Measurements from ENCODE around the gene TNS3. TPM values are rescaled to one million over a fixed set of nuclear protein-coding genes. Genes with fewer than 3 reads are reported as not detected.

The TNS3 gene
- total and polyA plus RNA-seq, 2 donors (not counting 3 experiments of a cell fraction or from before 2014, with no cell fraction given): 10.4 to 45.1 TPM

GRCh38 chr7:47361236-47361635 lies 220.7 kb downstream of the TNS3 start:
- Histone ChIP-seq H3K79me2 (ENCODE audit: control insufficient read depth, insufficient read depth, low read length) (peaks cover 7% of the 10 kb centered on the region), H4K20me1 (replicated peaks; ENCODE audit: control insufficient read depth, extremely low read depth, insufficient read depth, low read length) (no peaks in the 10 kb centered on the region), H3K4me3 (replicated peaks in 1 of 3; ENCODE audit: insufficient read depth in 1 of 3, low read depth in 1 of 3, low read length in 3 of 3) (no peak overlapping the region), H3K9ac (replicated peaks; ENCODE audit: extremely low read depth, insufficient read depth, low read length) (no peak overlapping the region), H3K9me1 (replicated peaks; ENCODE audit: control insufficient read depth, extremely low read depth, insufficient read depth, low read length) (no peaks in the 10 kb centered on the region), H3K27me3 (ENCODE audit: control insufficient read depth in 2 of 2, insufficient read depth in 2 of 2, low read length in 2 of 2) (no peaks in the 10 kb centered on the region), H3K36me3 (ENCODE audit: control insufficient read depth in 2 of 2, extremely low read depth in 1 of 2, insufficient read depth in 2 of 2, low read length in 2 of 2) (no peaks in the 10 kb centered on the region), H3K27ac (ENCODE audit: insufficient read depth, low read depth, low read length) (no peak overlapping the region), H2AFZ (ENCODE audit: low read depth, low read length) (no peak overlapping the region), H3K4me1 (ENCODE audit: control insufficient read depth, extremely low read depth, insufficient read depth, low read length) (no peaks in the 10 kb centered on the region), H3K9me3 (replicated peaks; ENCODE audit: control insufficient read depth, insufficient read depth, low read length) (no peaks in the 10 kb centered on the region), H3K4me2 (ENCODE audit: insufficient read depth, low read length) (no peak overlapping the region)
- FAIRE-seq (no peak), DNase-seq (ENCODE audit: low read depth, low spot score) (no peak)
- ChIA-PET POLR2A (no interaction called here), CTCF (interaction anchor here (0.7 kb wide), 1 partner anchor 22 kb away, joined by 3 read pairs; no protein-coding TSS in a partner anchor)
- dilution Hi-C loops (cut with MboI; ENCODE audit: extremely low pct_ligation_motif_present, low sequenced_read_pairs) (no loop called here), intact Hi-C loops (cut with micrococcal nuclease) (no loop called here)
- BruUV-seq (replicated peaks): no TSS peak
- TF ChIP-seq POLR2A (IDR thresholded peaks at IDR 0.05; ENCODE audit: low read depth, low read length) (no peak), MAX (IDR thresholded peaks at IDR 0.05; ENCODE audit: insufficient read depth, insufficient read length) (no peak), CTCF (IDR thresholded peaks at IDR 0.05; ENCODE audit: extremely low read depth in 1 of 2, insufficient read depth in 1 of 2, low read depth in 1 of 2, low read length in 2 of 2) (no peak), MYC (IDR thresholded peaks at IDR 0.05; ENCODE audit: low read depth, low read length) (no peak), JUN (IDR thresholded peaks at IDR 0.05; ENCODE audit: borderline replicate concordance, insufficient read depth, insufficient read length, low read depth) (no peak), POLR2AphosphoS5 (IDR thresholded peaks at IDR 0.05; ENCODE audit: insufficient read depth, low read depth, low read length) (no peak)

Measured in endothelial cell of umbilical vein (primary cell).